Aorta (tissue), 5 donors: ENCODE data around the gene KLHDC10. TPM values are rescaled to one million over a fixed set of nuclear protein-coding genes. Genes with fewer than 3 reads are reported as not detected.
A peak's percentile ranks its signal among the peaks of the same experiment; 100 is the strongest.

Experiments
- ATAC-seq: fragments of 200-7000 bp; cut with Tn5 transposase; one replicate; pipeline ENCODE4 v1.9.1; 2022; ENCODE audit warnings: moderate library complexity; ENCODE audit not compliant: low FRiP score
- DNase-seq, 2 donors: peaks; one replicate each; pipeline ENCODE4 v3.0.0-alpha.2; 2020
- H3K27ac ChIP-seq, 2 donors: one replicate each; pipeline ENCODE4 v1.5.1; 2013; ENCODE audit warnings: low read length in 2 of 2, mild to moderate bottlenecking in 2 of 2, moderate library complexity in 2 of 2, control low read depth in 1 of 2, inconsistent platforms in 1 of 2, low read depth in 1 of 2
- H3K27me3 ChIP-seq, 2 donors: one replicate each; pipeline ENCODE4 v1.6.1; 2013; ENCODE audit warnings: control low read depth in 1 of 2, low read length in 1 of 2, mild to moderate bottlenecking in 1 of 2, moderate library complexity in 1 of 2; ENCODE audit not compliant: insufficient read depth in 2 of 2, control insufficient read depth in 1 of 2
- H3K36me3 ChIP-seq, 2 donors: one replicate each; pipeline ENCODE4 v1.6.1; 2013; ENCODE audit warnings: control low read depth in 1 of 2, low read length in 1 of 2, mild to moderate bottlenecking in 1 of 2; ENCODE audit not compliant: insufficient read depth in 2 of 2, control insufficient read depth in 1 of 2
- H3K4me1 ChIP-seq, 2 donors: one replicate each; pipeline ENCODE4 v1.6.1; 2013; ENCODE audit warnings: low read length in 2 of 2, control low read depth in 1 of 2, mild to moderate bottlenecking in 1 of 2, moderate library complexity in 1 of 2; ENCODE audit not compliant: insufficient read depth in 2 of 2, control insufficient read depth in 1 of 2
- H3K4me3 ChIP-seq, 2 donors: one replicate each; pipeline ENCODE4 v1.5.1; 2013; ENCODE audit warnings: low read length in 2 of 2, control low read depth in 1 of 2, mild to moderate bottlenecking in 1 of 2
- H3K9me3 ChIP-seq: one replicate; pipeline ENCODE4 v1.6.1; 2013; ENCODE audit warnings: mild to moderate bottlenecking, low read length; ENCODE audit not compliant: control insufficient read depth
- WGBS, 2 donors: extraction: QIAGEN DNeasy Blood & Tissue Kit; methylation state at CpG; one replicate each; pipeline ENCODE4 v1.1.7; 2013; 5-methylcytosine and 5-hydroxymethylcytosine counted together
- intact Hi-C, 2 donors: fragments of 100-400 bp; cut with DNase I; formaldehyde crosslinking; loops; one replicate each; pipeline versions ENCODE4 v1.14.2 to v1.15.0; 2022
- polyA plus RNA-seq, 2 donors: library from polyadenylated mRNA; stranded (reverse); fragments of 200-250 nt; gene quantifications; one replicate each; pipeline ENCODE4 v1.2.3, GENCODE V29; 2013
- total RNA-seq, 2 donors: library from RNA; stranded (reverse); fragmentation: NEBNext Ultra II Directional; extraction: Animal tissue kit (Norgen Biotek cat#: 25700); gene quantifications; one replicate each; pipeline ENCODE4 v1.2.1, GENCODE V29; 2021
- donor health status: healthy with polysubstance abuse.
- donor health status: Bipolar disorder and iron deficiency.
- donor health status: DM: no; HTN: no; CAD: no.
- donor health status: DM: no; HTN: no; CAD: no.
- donor health status: DM: yes; HTN: yes; CAD: no.

The KLHDC10 gene
- total and polyA plus RNA-seq, 4 donors = 5.0 to 28.5 (median 18.5) TPM

GRCh38 chr7:130134106-130134636 lies 63.8 kb downstream of the KLHDC10 start:
- Histone ChIP-seq H3K27ac (no peak overlapping the region), H3K36me3 (peaks cover 7 to 9% of the 10 kb centered on the region in 2 donors), H3K27me3 (no peaks in the 10 kb centered on the region), H3K4me3 (no peak overlapping the region), H3K9me3 (no peaks in the 10 kb centered on the region), H3K4me1 (no peaks in the 10 kb centered on the region)
- intact Hi-C loops = no loop called here
- 97% methylated on average over 4 of the region's 4 CpGs for WGBS, 2 donors
- ATAC-seq (no peak), DNase-seq (no peak)

DNA sequence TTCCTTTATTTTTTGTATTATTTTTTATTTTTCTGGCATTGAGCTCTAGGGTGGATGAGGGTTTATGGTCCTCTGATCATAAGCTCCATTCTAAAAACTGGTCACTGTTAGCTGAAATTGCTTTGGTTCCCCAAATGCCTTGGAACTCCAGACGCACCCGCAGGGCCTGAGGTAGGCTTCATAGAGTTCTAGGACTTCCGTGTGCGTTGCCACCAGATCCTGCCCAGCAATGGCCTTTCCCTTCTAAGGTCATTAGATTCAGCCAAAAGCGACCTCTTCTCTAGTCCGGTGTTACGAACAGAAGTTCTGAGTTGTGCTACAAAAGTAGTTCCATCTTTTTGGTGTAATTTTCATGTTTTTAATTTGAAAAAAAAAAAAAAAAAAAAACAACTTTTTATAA lies 64.4 kb downstream of the KLHDC10 start:
- 95 to 97% methylated on average over 7 of the region's 7 CpGs for WGBS, 2 donors
- no peaks in the 10 kb centered on the region for H3K27me3 ChIP-seq
- no peak for ATAC-seq
- no peaks in the 10 kb centered on the region for H3K4me1 ChIP-seq
- intact Hi-C loops = no loop called here
- peaks cover 6 to 9% of the 10 kb centered on the region in 2 donors for H3K36me3 ChIP-seq
- no peak overlapping the region for H3K27ac ChIP-seq
- H3K9me3 ChIP-seq = no peaks in the 10 kb centered on the region
- DNase-seq = no peak
- no peak overlapping the region for H3K4me3 ChIP-seq

DNA sequence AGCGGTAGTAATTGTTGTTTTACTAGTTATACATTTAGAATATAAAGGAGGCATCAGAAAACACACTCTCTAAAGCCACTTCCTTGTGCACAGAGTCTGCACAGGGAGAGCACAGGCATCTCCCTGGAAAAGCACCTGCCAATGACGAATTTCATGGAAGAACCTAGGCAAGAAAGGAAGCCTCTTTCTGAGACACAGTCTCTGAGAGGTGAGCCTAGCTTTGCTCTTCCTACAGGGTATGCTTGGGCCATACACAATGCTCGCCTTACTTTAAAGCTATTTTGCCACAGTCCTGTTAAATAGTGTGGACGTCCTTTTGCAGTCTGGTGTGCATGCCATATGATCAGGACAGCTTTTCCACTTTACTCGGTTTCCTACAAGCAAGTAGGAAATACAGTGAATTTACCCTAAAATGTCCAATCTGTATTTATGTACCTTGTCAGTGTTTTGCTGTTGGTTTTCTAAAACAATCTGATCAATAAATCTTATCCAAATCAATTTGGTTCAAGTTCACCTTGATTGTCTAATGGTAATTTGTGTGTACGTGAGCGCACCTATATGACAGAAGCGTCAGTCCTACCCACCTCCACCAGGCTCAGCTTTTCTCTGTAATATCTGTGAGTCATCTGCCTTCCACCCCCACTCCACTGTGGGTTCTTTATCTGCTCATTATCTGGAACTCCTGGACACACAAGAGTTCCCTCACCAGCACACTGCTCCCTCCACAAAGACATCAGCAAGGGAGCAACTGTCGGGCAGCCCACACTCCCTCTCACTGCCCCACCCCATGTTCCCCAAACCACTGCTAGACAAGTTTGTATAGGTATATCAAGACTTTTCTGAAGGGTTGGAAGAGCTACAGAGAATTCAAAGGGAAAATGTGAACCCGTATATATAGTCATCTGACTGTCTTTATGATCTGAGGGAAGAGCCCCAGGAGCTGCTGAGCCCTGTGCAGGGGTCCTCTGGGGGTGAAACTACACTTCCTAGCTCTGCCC lies 65.2 kb downstream of the KLHDC10 start:
- Histone ChIP-seq H3K4me1 (no peaks in the 10 kb centered on the region), H3K4me3 (no peak overlapping the region), H3K36me3 (peaks cover 4 to 9% of the 10 kb centered on the region in 2 donors), H3K27ac (no peak overlapping the region), H3K27me3 (no peaks in the 10 kb centered on the region), H3K9me3 (no peaks in the 10 kb centered on the region)
- DNase-seq (no peak), ATAC-seq (no peak)
- WGBS, 2 donors = 94 to 95% methylated on average over 10 of the region's 10 CpGs
- intact Hi-C loops = no loop called here

GRCh38 chr7:130136579-130137167 lies 66.3 kb downstream of the KLHDC10 start:
- Histone ChIP-seq H3K4me3 (no peak overlapping the region), H3K4me1 (no peaks in the 10 kb centered on the region), H3K9me3 (no peaks in the 10 kb centered on the region), H3K36me3 (peaks cover under 1 to 9% of the 10 kb centered on the region in 2 donors), H3K27ac (no peak overlapping the region), H3K27me3 (no peaks in the 10 kb centered on the region)
- intact Hi-C loops = no loop called here
- WGBS, 2 donors = 99 to 100% methylated on average over 1 of the region's 1 CpG
- no peak for ATAC-seq
- DNase-seq = no peak

DNA sequence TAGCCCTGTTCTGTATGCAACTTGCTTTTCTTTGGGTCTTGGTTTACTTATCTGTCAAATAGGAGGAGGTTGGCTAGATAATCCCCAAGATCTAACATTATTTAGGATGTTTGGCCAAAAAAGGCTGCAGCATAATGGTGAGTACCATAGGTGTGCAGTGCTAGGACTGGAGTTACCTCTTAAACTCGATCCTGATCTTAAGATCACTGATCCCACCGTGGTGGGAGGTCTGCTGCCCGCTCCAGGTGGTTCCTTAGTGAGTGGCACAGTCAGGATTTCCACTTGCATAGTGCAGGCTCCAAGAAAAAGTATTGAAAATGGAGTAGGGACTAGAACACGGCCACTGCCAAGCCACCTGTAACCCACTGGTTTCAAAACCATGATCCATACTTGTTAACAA lies 66.9 kb downstream of the KLHDC10 start:
- no peak for DNase-seq
- H3K36me3 ChIP-seq = peaks cover 0 to 9% of the 10 kb centered on the region in 2 donors

GRCh38 chr7:130139193-130139960 lies 69.0 kb downstream of the KLHDC10 start:
- H3K27me3 ChIP-seq = no peaks in the 10 kb centered on the region
- H3K4me3 ChIP-seq = no peak overlapping the region
- intact Hi-C loops = no loop called here
- DNase-seq (no peak), ATAC-seq (no peak)
- H3K27ac ChIP-seq = no peak overlapping the region
- H3K36me3 ChIP-seq = peaks cover 0 to 3% of the 10 kb centered on the region in 2 donors
- no peaks in the 10 kb centered on the region for H3K4me1 ChIP-seq
- 93 to 97% methylated on average over 2 of the region's 2 CpGs for WGBS, 2 donors
- H3K9me3 ChIP-seq = no peaks in the 10 kb centered on the region

More for the DNA sequence above, 66.9 kb downstream of the KLHDC10 start:
- Histone ChIP-seq H3K9me3 (no peaks in the 10 kb centered on the region), H3K4me1 (no peaks in the 10 kb centered on the region), H3K4me3 (no peak overlapping the region), H3K27me3 (no peaks in the 10 kb centered on the region), H3K27ac (no peak overlapping the region)
- WGBS, 2 donors = 97% methylated on average over 4 of the region's 4 CpGs
- ATAC-seq = no peak
- intact Hi-C loops = no loop called here

GRCh38 chr7:130140551-130141160 lies 70.3 kb downstream of the KLHDC10 start:
- H3K4me3 ChIP-seq = no peak overlapping the region
- peak; percentile 19 for ATAC-seq
- no peak overlapping the region for H3K27ac ChIP-seq
- no peaks in the 10 kb centered on the region for H3K27me3 ChIP-seq
- DNase-seq = no peak
- no peaks in the 10 kb centered on the region for H3K36me3 ChIP-seq
- intact Hi-C loops = no loop called here
- no peaks in the 10 kb centered on the region for H3K4me1 ChIP-seq
- no peaks in the 10 kb centered on the region for H3K9me3 ChIP-seq
- 82 to 86% methylated on average over 47 of the region's 47 CpGs for WGBS, 2 donors
